WTC11 (cell line): ENCODE data around the gene TLE2. TPM values are rescaled to one million over a fixed set of nuclear protein-coding genes. Genes with fewer than 3 reads are reported as not detected.
A peak's percentile ranks its signal among the peaks of the same experiment; 100 is the strongest.

Source experiments
- ATAC-seq: fragments of 200-7000 bp; cut with Tn5 transposase; 2 replicates; pipeline ENCODE4 v1.10.0; 2021; ENCODE audit warnings: mild to moderate bottlenecking, moderate library complexity
- CTCF ChIA-PET: fragments of 300-600 bp; sonication (Branson Sonifier 250); formaldehyde crosslinking; loops from one replicate; lab custom pipeline; 2021; ENCODE audit warnings: antibody characterized with exemption; lab: Charles Lee
- POLR2A ChIA-PET: fragments of 350-600 bp; sonication (Branson Sonifier 250); formaldehyde crosslinking; loops from one replicate; lab custom pipeline; 2021; ENCODE audit warnings: antibody characterized with exemption; lab: Charles Lee
- DNase-seq: peaks from one replicate; pipeline ENCODE4 v3.0.0; 2021; ENCODE audit warnings: low spot score
- H3K27ac Mint-ChIP-seq: 2 replicates; pipeline ENCODE4 v1.8.0; 2021; ENCODE audit warnings: mixed read lengths
- H3K27me3 Mint-ChIP-seq: 2 replicates; pipeline ENCODE4 v1.8.0; 2021; ENCODE audit warnings: low read depth, mild to moderate bottlenecking, moderate library complexity, mixed read lengths
- H3K36me3 Mint-ChIP-seq: 2 replicates; pipeline ENCODE4 v1.8.0; 2021; ENCODE audit warnings: mixed read lengths
- H3K4me1 Mint-ChIP-seq: 2 replicates; pipeline ENCODE4 v1.8.0; 2022; ENCODE audit warnings: mixed read lengths
- H3K4me3 Mint-ChIP-seq: 2 replicates; pipeline ENCODE4 v1.8.0; 2021; ENCODE audit warnings: mild to moderate bottlenecking, moderate library complexity, mixed read lengths
- H3K9me3 Mint-ChIP-seq: 2 replicates; pipeline ENCODE4 v1.8.0; 2021; ENCODE audit warnings: mixed read lengths
- AFF4 ChIP-seq: sonication (generic); formaldehyde crosslinking; IDR thresholded peaks from 2 replicates; pipeline ENCODE4 v1.8.1; 2023; ENCODE audit warnings: mild to moderate bottlenecking, missing genetic modification reagents, borderline replicate concordance
- ATF1 ChIP-seq: sonication (generic); formaldehyde crosslinking; IDR thresholded peaks from 2 replicates; pipeline ENCODE4 v1.8.1; 2023; ENCODE audit warnings: mild to moderate bottlenecking, moderate library complexity, missing genetic modification reagents
- CBFB ChIP-seq: sonication (generic); formaldehyde crosslinking; IDR thresholded peaks from 2 replicates; pipeline ENCODE4 v1.8.1; 2022; ENCODE audit warnings: mild to moderate bottlenecking, low read depth, missing genetic modification reagents
- CREB1 ChIP-seq: sonication (generic); formaldehyde crosslinking; IDR thresholded peaks from 2 replicates; pipeline ENCODE4 v1.8.0; 2023; ENCODE audit warnings: mild to moderate bottlenecking, missing genetic modification reagents
- EMX1 ChIP-seq: fragments of 250-450 bp; sonication (Bioruptor Pico); IDR thresholded peaks from 2 replicates; pipeline ENCODE4 v1.8.0; 2021; ENCODE audit warnings: mild to moderate bottlenecking
- FOXJ3 ChIP-seq: sonication (generic); formaldehyde crosslinking; IDR thresholded peaks from 2 replicates; pipeline ENCODE4 v1.9.0; 2021; ENCODE audit warnings: missing genetic modification reagents, mild to moderate bottlenecking, borderline replicate concordance
- GABPB1 ChIP-seq: sonication (generic); formaldehyde crosslinking; IDR thresholded peaks from 2 replicates; pipeline ENCODE4 v1.8.1; 2023; ENCODE audit warnings: mild to moderate bottlenecking, missing genetic modification reagents
- IRF1 ChIP-seq: sonication (generic); formaldehyde crosslinking; IDR thresholded peaks from 2 replicates; pipeline ENCODE4 v1.8.0; 2023; ENCODE audit warnings: missing genetic modification reagents
- KAT7 ChIP-seq: sonication (generic); formaldehyde crosslinking; IDR thresholded peaks from 2 replicates; pipeline ENCODE4 v1.8.1; 2023; ENCODE audit warnings: missing genetic modification reagents, mild to moderate bottlenecking, borderline replicate concordance
- NR1H2 ChIP-seq: sonication (generic); formaldehyde crosslinking; IDR thresholded peaks from 2 replicates; pipeline ENCODE4 v1.9.0; 2021; ENCODE audit warnings: mild to moderate bottlenecking, moderate library complexity, missing genetic modification reagents
- SOX15 ChIP-seq: fragments of 250-450 bp; sonication (Bioruptor Pico); IDR thresholded peaks from 2 replicates; pipeline ENCODE4 v1.9.0; 2021; ENCODE audit warnings: mild to moderate bottlenecking
- ZBTB43 ChIP-seq: sonication (generic); formaldehyde crosslinking; IDR thresholded peaks from 2 replicates; pipeline ENCODE4 v1.8.1; 2023; ENCODE audit warnings: mild to moderate bottlenecking, missing genetic modification reagents
- ZNF121 ChIP-seq: sonication (generic); formaldehyde crosslinking; IDR thresholded peaks from 2 replicates; pipeline ENCODE4 v1.8.0; 2023; ENCODE audit warnings: missing genetic modification reagents
- ZNF416 ChIP-seq: fragments of 250-450 bp; sonication (Bioruptor Pico); IDR thresholded peaks from 2 replicates; pipeline ENCODE4 v1.9.0; 2021; ENCODE audit warnings: mild to moderate bottlenecking, inconsistent platforms
- total RNA-seq: library from RNA; stranded (reverse); gene quantifications from 3 replicates; pipeline ENCODE4 v1.2.3, GENCODE V29; 2021
- TF ChIP-seq, protein P1 (sequence below): fragments of 250-450 bp; sonication (Bioruptor Pico); IDR thresholded peaks from 2 replicates; pipeline ENCODE4 v1.8.0; 2021; ENCODE audit warnings: mild to moderate bottlenecking
- TF ChIP-seq, protein P2 (sequence below): sonication (generic); formaldehyde crosslinking; IDR thresholded peaks from 2 replicates; pipeline ENCODE4 v1.8.0; 2022; ENCODE audit warnings: mild to moderate bottlenecking, missing genetic modification reagents
- TF ChIP-seq, protein P3 (sequence below): fragments of 250-450 bp; sonication (Bioruptor Pico); IDR thresholded peaks from 2 replicates; pipeline ENCODE4 v1.9.0; 2021; ENCODE audit warnings: mild to moderate bottlenecking
- TF ChIP-seq, protein P4 (sequence below): sonication (generic); formaldehyde crosslinking; IDR thresholded peaks from 2 replicates; pipeline ENCODE4 v1.8.1; 2023; ENCODE audit warnings: mild to moderate bottlenecking, missing genetic modification reagents

The TLE2 gene
- total RNA-seq, 1 experiment from 2014 or later, result 20.0 TPM

- Mint-ChIP-seq H3K27ac (no peak overlapping the region), H3K36me3 (no peaks in the 10 kb centered on the region), H3K4me1 (peaks cover 36% of the 10 kb centered on the region), H3K27me3 (peaks cover 67% of the 10 kb centered on the region), H3K9me3 (no peaks in the 10 kb centered on the region), H3K4me3 (peak overlapping the region; percentile 62; the same call in 1 of the 2 replicates)
- DNase-seq (no peak), ATAC-seq (no peak)
- CTCF ChIA-PET, result interaction anchor here (1.3 to 3.7 kb wide), 5 partner anchors 13 to 126 kb away, joined by 3 to 25 read pairs (median 19); no protein-coding TSS in a partner anchor
- peak; percentile 67; the same call in 1 of the 2 replicates for TF ChIP-seq ZNF121 (CRISPR knock-in tag)
- TF ChIP-seq AFF4 (CRISPR knock-in tag), result no peak
- POLR2A ChIA-PET, result interaction anchor here (1.5 to 1.8 kb wide), 2 partner anchors 47 to 57 kb away, joined by 5 to 7 read pairs; no protein-coding TSS in a partner anchor
Measured at GRCh38 chr19:2978166-2978767, 50.8 kb downstream of the TLE2 start.

- no peaks in the 10 kb centered on the region for H3K36me3 Mint-ChIP-seq
- TF ChIP-seq CREB1 (no peak), NR1H2 (CRISPR knock-in tag) (no peak), GABPB1 (CRISPR knock-in tag) (no peak), ZBTB43 (no peak), ATF1 (CRISPR knock-in tag) (no peak), IRF1 (CRISPR knock-in tag) (no peak)
- TF ChIP-seq, protein P1, sequence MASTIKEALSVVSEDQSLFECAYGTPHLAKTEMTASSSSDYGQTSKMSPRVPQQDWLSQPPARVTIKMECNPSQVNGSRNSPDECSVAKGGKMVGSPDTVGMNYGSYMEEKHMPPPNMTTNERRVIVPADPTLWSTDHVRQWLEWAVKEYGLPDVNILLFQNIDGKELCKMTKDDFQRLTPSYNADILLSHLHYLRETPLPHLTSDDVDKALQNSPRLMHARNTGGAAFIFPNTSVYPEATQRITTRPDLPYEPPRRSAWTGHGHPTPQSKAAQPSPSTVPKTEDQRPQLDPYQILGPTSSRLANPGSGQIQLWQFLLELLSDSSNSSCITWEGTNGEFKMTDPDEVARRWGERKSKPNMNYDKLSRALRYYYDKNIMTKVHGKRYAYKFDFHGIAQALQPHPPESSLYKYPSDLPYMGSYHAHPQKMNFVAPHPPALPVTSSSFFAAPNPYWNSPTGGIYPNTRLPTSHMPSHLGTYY, result no peak
- TF ChIP-seq, protein P2, sequence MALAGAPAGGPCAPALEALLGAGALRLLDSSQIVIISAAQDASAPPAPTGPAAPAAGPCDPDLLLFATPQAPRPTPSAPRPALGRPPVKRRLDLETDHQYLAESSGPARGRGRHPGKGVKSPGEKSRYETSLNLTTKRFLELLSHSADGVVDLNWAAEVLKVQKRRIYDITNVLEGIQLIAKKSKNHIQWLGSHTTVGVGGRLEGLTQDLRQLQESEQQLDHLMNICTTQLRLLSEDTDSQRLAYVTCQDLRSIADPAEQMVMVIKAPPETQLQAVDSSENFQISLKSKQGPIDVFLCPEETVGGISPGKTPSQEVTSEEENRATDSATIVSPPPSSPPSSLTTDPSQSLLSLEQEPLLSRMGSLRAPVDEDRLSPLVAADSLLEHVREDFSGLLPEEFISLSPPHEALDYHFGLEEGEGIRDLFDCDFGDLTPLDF, result no peak
- peaks cover 64% of the 10 kb centered on the region for H3K27me3 Mint-ChIP-seq
- H3K4me3 Mint-ChIP-seq, result peak overlapping the region; percentile 62
- H3K4me1 Mint-ChIP-seq, result peaks cover 32% of the 10 kb centered on the region
- no peaks in the 10 kb centered on the region for H3K9me3 Mint-ChIP-seq
- DNase-seq, result no peak
- peak; percentile 4; the same call in 1 of the 2 replicates for ATAC-seq
- ChIA-PET POLR2A (interaction anchor here (1.5 to 1.8 kb wide), 2 partner anchors 47 to 57 kb away, joined by 5 to 7 read pairs; no protein-coding TSS in a partner anchor), CTCF (interaction anchor here (0.6 to 3.7 kb wide), 9 partner anchors 13 to 154 kb away, joined by 3 to 25 read pairs (median 4); no protein-coding TSS in a partner anchor)
- no peak overlapping the region for H3K27ac Mint-ChIP-seq
Measured at GRCh38 chr19:2977746-2978138, 51.3 kb downstream of the TLE2 start.

DNA sequence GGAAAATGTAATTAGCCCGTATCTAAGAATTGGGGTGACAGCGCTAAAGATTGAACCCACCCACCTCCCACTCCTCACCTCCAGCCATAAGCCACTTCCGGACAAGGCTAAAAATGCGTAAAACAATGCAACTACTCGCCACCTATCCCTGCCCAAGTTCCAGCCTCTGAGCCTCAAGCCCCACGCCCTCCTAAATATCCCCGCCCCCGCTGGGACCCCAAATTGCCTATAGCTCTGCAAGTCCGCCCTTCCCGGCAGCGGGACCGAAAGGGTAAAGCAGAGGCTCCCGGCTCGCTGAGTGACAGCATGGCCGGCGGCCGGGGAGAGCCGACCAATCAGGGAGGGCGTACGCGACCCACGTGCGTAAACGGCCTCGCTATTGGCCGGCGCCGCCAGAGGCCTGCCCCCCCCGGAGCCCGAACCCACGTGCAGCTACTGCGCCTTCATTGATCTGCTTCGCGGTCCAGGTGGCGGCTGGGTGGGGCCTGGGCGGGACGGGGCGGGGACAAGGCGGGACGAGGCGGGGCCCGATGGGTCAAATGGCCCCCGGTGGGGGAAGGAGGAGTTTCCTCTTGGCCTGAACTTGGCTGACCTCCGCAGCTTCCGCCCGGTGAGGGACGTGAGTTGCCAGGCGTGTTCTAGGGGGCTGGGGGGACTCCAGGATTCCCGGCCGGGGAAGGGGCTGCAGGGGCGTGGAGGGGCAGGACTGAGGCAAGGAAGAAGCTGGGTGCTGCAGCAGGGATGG lies 51.9 kb downstream of the TLE2 start, which contains the start of gene TLE6:
Gene TLE6, plus strand, starts transcription at position 564 of the 745 bp plus-strand sequence. CDS start 670 bp downstream, outside the sequence.
- DNase-seq (peak; percentile 99), ATAC-seq (peak; percentile 86)
- POLR2A ChIA-PET, result interaction anchor here (1.5 to 1.8 kb wide), 2 partner anchors 48 to 58 kb away, joined by 5 to 7 read pairs; no protein-coding TSS in a partner anchor
- CTCF ChIA-PET, result interaction anchor here (0.6 to 3.7 kb wide), 17 partner anchors 12 to 299 kb away, joined by 3 to 25 read pairs (median 3); no protein-coding TSS in a partner anchor
- H3K27me3 Mint-ChIP-seq, result peaks cover 59% of the 10 kb centered on the region
- H3K36me3 Mint-ChIP-seq, result no peaks in the 10 kb centered on the region
- no peak within 1 kb of the TSS for H3K27ac Mint-ChIP-seq
- H3K9me3 Mint-ChIP-seq, result no peaks in the 10 kb centered on the region
- peak within 1 kb of the TSS; percentile 71 for H3K4me3 Mint-ChIP-seq
- peaks cover 27% of the 10 kb centered on the region for H3K4me1 Mint-ChIP-seq
- no peak for TF ChIP-seq SOX15 (CRISPR knock-in tag)
- TF ChIP-seq, protein P3, sequence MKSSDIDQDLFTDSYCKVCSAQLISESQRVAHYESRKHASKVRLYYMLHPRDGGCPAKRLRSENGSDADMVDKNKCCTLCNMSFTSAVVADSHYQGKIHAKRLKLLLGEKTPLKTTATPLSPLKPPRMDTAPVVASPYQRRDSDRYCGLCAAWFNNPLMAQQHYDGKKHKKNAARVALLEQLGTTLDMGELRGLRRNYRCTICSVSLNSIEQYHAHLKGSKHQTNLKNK (CRISPR knock-in tag), result no peak
- TF ChIP-seq ZNF416, result no peak
- no peak for TF ChIP-seq GABPB1 (CRISPR knock-in tag)
- TF ChIP-seq KAT7 (CRISPR knock-in tag), result no peak
- no peak for TF ChIP-seq NR1H2 (CRISPR knock-in tag)
- TF ChIP-seq FOXJ3 (CRISPR knock-in tag), result no peak
- no peak for TF ChIP-seq EMX1 (CRISPR knock-in tag)
- TF ChIP-seq CBFB (CRISPR knock-in tag), result no peak
- TF ChIP-seq, protein P4, sequence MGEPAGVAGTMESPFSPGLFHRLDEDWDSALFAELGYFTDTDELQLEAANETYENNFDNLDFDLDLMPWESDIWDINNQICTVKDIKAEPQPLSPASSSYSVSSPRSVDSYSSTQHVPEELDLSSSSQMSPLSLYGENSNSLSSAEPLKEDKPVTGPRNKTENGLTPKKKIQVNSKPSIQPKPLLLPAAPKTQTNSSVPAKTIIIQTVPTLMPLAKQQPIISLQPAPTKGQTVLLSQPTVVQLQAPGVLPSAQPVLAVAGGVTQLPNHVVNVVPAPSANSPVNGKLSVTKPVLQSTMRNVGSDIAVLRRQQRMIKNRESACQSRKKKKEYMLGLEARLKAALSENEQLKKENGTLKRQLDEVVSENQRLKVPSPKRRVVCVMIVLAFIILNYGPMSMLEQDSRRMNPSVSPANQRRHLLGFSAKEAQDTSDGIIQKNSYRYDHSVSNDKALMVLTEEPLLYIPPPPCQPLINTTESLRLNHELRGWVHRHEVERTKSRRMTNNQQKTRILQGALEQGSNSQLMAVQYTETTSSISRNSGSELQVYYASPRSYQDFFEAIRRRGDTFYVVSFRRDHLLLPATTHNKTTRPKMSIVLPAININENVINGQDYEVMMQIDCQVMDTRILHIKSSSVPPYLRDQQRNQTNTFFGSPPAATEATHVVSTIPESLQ (CRISPR knock-in tag), result no peak
